Skeletal muscle satellite cell (primary cell): ENCODE measurements around the gene RBBP8NL.

Experiments used
- H3K27me3 ChIP-seq: 2 replicates; pipeline ENCODE4 v1.7.0; 2013; ENCODE audit warnings: low read length; ENCODE audit not compliant: control insufficient read depth, insufficient read depth
- H3K36me3 ChIP-seq: 2 replicates; pipeline ENCODE4 v1.7.0; 2013; ENCODE audit warnings: mild to moderate bottlenecking, control low read depth, low read length; ENCODE audit not compliant: insufficient read depth
- H3K4me1 ChIP-seq: 2 replicates; pipeline ENCODE4 v1.7.0; 2013; ENCODE audit warnings: low read length; ENCODE audit not compliant: control insufficient read depth, insufficient read depth
- H3K4me2 ChIP-seq: 2 replicates; pipeline ENCODE4 v1.7.0; 2013; ENCODE audit warnings: mild to moderate bottlenecking, low read length
- H3K4me3 ChIP-seq: 2 replicates; pipeline ENCODE4 v1.7.0; 2013; ENCODE audit warnings: low read length
- H3K9ac ChIP-seq: 2 replicates; pipeline ENCODE4 v1.7.0; 2013; ENCODE audit warnings: mild to moderate bottlenecking, low read depth, low read length, moderate library complexity
- H3K9me3 ChIP-seq: replicated peaks from 2 replicates; pipeline ENCODE4 v1.7.0; 2013; ENCODE audit warnings: mild to moderate bottlenecking, control low read depth, low read length

The RBBP8NL gene

DNA sequence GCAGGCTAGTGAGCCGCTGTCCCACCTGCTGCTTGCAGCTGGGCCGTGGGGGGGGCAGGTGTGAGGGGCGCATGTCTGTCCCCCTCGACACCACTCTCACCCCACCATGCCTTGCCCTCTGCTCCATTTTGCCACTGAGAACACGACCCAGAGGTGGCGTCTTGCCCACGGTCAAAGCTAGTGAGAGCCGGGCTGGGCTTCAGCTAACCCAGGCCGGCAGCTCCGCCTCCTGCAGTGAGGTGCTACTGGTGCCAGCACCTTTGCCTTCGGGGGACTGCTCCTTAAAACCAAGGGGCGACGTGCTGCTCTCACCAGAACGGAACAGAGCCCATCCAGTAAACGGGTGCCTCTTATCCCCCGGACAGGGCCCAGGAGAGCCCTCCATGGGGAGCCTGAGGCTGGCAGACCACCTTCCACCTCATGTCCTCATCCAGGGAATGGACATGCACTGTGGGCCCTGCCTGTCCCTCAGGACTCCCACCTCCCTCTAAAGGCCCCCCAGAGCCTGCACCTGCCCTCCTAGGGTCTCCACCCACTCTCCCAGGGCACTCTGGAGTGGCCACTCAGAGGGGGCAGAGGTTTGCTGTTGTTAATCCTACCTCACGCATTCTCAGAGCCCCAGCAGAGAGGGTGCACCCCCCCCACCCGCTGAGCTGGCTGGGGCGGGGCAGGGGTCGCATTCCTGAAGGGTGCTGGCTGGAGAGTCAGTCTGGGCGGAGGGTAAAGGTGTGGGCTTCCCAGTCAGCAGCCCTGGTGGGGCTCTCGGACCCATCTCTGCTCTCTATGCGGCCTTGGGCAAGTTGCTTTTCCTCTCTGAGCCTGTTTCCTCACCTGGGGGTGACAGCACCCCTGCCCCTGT lies 2.9 kb downstream of the RBBP8NL start:
- Histone ChIP-seq H3K9me3 (no peaks in the 10 kb centered on the region), H3K4me3 (no peak overlapping the region), H3K27me3 (peaks cover 42% of the 10 kb centered on the region), H3K9ac (no peak overlapping the region), H3K4me2 (no peak overlapping the region), H3K4me1 (no peaks in the 10 kb centered on the region), H3K36me3 (no peaks in the 10 kb centered on the region)

- no peaks in the 10 kb centered on the region for H3K4me1 ChIP-seq
- no peak overlapping the region for H3K4me3 ChIP-seq
- no peaks in the 10 kb centered on the region for H3K9me3 ChIP-seq
- peaks cover 32% of the 10 kb centered on the region for H3K27me3 ChIP-seq
- no peak overlapping the region for H3K4me2 ChIP-seq
- H3K36me3 ChIP-seq = no peaks in the 10 kb centered on the region
- H3K9ac ChIP-seq = no peak overlapping the region
Observed at GRCh38 chr20:62423326-62423706, 4.0 kb downstream of the RBBP8NL start.

DNA sequence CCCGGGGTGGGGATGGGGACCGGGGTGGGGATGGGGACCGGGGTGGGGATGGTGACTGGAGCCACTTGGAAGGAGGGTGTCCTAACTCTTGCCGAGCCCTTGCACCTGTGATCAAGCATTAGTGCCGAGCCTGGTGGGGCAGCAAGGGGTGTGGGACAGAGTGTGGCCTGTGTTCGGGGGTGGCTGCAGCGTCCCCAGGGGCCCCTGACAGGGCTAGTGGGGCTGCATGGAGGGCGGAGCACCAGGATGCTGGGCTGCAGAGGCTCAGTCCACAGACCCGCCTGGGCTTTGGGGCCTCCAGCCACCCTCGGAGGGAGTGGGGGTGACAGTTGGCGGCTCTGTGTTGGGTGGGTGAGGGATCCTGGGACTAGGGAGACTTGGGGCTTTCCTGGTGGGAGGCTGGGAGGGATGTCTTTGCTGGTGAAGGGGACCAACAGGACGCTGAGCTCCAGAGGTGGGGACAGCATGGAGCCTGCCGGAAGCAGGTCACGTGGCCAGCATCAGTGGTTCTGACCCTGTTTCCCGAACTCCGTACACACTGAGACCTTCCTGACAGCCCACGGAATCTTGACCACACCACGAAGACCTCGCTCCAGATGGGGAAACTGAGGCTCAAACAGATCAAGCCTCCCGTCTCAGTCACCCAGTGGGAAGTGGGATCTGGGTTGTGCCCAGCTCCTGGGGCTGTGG lies 4.6 kb downstream of the RBBP8NL start:
- Histone ChIP-seq H3K9me3 (no peaks in the 10 kb centered on the region), H3K27me3 (peaks cover 32% of the 10 kb centered on the region), H3K4me1 (no peaks in the 10 kb centered on the region), H3K4me3 (no peak overlapping the region), H3K36me3 (no peaks in the 10 kb centered on the region), H3K4me2 (no peak overlapping the region), H3K9ac (no peak overlapping the region)

DNA sequence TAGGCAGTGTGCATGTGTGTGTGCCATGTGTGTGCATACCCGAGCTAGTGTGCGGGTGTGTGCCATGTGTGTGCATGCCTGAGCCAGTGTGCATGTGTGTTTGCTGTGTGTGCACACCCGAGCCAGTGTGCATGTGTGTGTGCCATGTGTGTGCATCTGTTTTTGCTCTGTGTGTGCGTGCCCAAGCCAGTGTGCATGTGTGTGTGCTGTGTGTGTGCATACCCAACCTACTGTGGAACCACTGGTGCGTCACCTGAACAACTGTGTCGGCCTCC lies 5.7 kb downstream of the RBBP8NL start:
- no peak overlapping the region for H3K4me2 ChIP-seq
- H3K4me1 ChIP-seq = no peaks in the 10 kb centered on the region
- no peak overlapping the region for H3K4me3 ChIP-seq
- H3K9ac ChIP-seq = no peak overlapping the region
- no peaks in the 10 kb centered on the region for H3K9me3 ChIP-seq
- no peaks in the 10 kb centered on the region for H3K36me3 ChIP-seq
- peaks cover 38% of the 10 kb centered on the region for H3K27me3 ChIP-seq

GRCh38 chr20:62420846-62421715 lies 6.3 kb downstream of the RBBP8NL start:
- Histone ChIP-seq H3K27me3 (peaks cover 38% of the 10 kb centered on the region), H3K9me3 (no peaks in the 10 kb centered on the region), H3K4me1 (no peaks in the 10 kb centered on the region)

GRCh38 chr20:62419759-62420158 lies 7.6 kb downstream of the RBBP8NL start:
- H3K9ac ChIP-seq = no peak overlapping the region
- H3K9me3 ChIP-seq = no peaks in the 10 kb centered on the region
- H3K36me3 ChIP-seq = no peaks in the 10 kb centered on the region
- no peaks in the 10 kb centered on the region for H3K4me1 ChIP-seq
- H3K27me3 ChIP-seq = peaks cover 31% of the 10 kb centered on the region
- no peak overlapping the region for H3K4me3 ChIP-seq
- H3K4me2 ChIP-seq = no peak overlapping the region

More at GRCh38 chr20:62420846-62421715, 6.3 kb downstream of the RBBP8NL start:
- Histone ChIP-seq H3K36me3 (no peaks in the 10 kb centered on the region), H3K4me2 (no peak overlapping the region), H3K4me3 (no peak overlapping the region), H3K9ac (no peak overlapping the region)

DNA sequence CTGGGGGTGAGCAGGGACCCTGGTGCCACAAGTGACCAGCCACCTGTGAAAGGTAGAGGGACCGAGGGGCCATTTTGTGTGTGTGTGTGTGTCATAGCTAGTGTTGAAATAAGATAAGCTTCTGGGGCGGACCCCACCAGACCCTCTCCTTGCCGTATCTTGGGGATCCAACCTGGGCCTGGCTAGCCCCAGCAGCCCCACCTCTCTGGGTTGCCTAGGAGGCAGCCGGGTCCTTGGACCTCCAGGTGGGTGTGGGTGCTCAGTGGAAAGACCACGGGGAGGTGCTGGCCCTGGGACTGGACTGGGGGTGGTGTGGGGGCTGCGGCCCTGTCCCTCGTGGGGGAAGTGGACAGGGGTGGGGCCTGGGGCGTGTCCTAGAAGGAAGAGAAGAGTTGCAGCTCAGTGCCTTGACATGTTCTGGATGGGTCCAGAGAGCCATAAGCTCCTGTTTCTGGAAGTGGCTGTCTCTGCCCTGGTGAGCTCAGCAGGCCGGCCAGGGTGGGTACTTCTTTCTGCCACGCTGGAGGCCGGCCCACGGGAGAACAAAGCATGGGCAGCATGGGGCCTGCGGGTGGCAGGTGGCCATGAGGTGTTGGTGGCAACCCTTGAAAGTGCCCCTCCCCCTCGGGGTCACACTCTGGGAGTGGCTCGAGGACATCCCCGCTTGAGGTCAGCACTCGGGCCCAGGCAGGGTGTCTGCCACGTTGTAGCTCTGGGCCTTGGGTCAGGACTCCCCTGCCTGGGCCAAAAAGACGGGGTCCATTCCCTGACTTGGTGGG lies 8.4 kb downstream of the RBBP8NL start:
- H3K4me2 ChIP-seq = no peak overlapping the region
- H3K9me3 ChIP-seq = no peaks in the 10 kb centered on the region
- H3K4me3 ChIP-seq = no peak overlapping the region
- H3K36me3 ChIP-seq = no peaks in the 10 kb centered on the region
- H3K4me1 ChIP-seq = no peaks in the 10 kb centered on the region
- no peak overlapping the region for H3K9ac ChIP-seq
- peaks cover 27% of the 10 kb centered on the region for H3K27me3 ChIP-seq

DNA sequence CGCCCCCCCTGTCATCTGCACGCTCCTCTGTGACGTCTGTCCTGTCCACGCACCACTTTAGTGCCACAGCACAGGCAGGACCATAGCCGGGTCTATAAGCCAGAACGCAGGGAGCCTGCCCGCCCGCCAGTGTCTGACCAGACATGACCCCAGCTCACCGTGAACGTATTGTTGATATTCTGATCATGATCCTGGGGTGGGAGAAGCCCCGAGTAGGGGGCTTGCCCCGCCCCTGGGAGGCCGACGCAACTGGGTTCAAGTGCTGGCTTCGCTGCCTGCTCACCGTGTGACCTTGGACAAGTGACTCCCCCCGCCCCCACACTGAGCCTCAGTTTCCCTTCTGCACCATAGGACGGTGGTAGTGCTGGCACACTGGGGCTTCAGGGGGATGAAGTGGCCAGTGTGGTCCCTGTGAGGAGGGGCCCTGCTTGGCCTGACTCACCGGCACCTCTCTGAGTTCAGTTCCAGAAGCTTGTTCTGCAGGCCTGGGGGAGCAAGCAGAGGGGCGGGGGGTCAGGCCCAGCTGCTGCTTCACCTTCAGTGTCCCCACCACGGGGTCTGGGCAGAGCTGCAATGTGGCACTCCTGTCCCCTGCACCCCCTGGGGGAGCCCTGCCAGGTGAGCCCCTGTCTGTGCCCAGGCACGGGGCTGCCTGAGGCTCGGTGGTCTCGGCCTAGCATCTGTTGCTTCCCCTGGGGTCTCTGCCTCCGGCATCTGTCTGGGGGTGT lies 9.2 kb downstream of the RBBP8NL start:
- Histone ChIP-seq H3K36me3 (no peaks in the 10 kb centered on the region), H3K9ac (no peak overlapping the region), H3K4me2 (no peak overlapping the region), H3K4me3 (no peak overlapping the region), H3K27me3 (peaks cover 22% of the 10 kb centered on the region), H3K4me1 (no peaks in the 10 kb centered on the region), H3K9me3 (no peaks in the 10 kb centered on the region)

DNA sequence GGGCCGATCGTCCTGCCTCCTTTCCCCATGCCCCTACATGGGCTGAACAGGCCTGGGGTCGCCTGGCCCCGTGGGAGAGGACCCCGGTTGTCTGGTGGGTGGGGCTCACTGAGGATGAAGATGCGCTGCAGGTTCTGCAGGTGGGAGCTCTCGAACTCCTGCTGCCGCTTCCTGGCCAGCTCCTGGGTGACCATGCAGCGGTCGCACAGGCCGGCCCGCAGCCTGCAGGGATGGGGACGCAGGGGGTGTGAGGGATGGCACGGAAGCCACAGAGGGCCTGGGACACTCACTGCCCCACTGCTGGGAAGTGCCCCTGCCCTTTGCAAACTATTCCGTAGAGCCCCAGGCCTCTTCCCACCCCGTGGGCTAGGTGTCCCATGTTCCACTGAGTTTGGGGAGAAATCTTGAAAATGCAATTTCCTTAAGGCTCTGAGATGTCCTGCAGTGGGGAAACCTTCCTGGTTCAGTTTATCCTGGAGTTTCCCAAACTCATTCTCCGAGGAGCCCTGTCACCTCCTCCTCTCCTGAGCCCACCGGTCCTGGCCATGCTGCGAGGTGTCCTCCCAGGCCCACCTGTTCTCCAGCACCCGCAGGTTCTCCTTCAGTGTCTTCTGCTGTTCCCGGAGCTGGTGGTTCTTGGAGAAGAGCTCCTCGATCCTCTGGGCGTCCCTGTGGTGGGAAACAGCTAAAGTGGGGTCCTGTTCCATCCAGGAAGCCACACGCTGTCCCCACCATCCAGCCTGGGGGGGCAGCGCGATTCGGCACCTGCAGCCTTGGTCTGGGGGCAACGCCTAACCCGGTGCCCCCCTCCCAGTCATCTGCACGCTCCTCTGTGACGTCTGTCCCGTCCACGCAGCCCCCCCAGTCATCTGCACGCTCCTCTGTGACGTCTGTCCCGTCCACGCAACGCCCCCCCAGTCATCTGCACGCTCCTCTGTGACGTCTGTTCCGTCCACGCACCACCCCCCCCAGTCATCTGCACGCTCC lies 10.4 kb downstream of the RBBP8NL start:
- no peaks in the 10 kb centered on the region for H3K9me3 ChIP-seq
- H3K4me3 ChIP-seq = no peak overlapping the region
- no peaks in the 10 kb centered on the region for H3K36me3 ChIP-seq
- H3K9ac ChIP-seq = no peak overlapping the region
- H3K4me1 ChIP-seq = no peaks in the 10 kb centered on the region
- H3K4me2 ChIP-seq = no peak overlapping the region
- peaks cover 19% of the 10 kb centered on the region for H3K27me3 ChIP-seq
